Right renal pelvis (tissue), 4 donors: ENCODE data around the gene CPLANE2. TPM values are rescaled to one million over a fixed set of nuclear protein-coding genes. Genes with fewer than 3 reads are reported as not detected.
"Not testable (repeated sequence)": the region's sequence is repeated elsewhere in the genome, so short reads cannot be mapped to it uniquely, and the experiment has no call there.

Experiments
- DNase-seq, 4 donors: peaks; one replicate each; pipeline ENCODE4 v3.0.0-alpha.2; 2013; ENCODE audit warnings: low read depth in 4 of 4, low spot score in 3 of 4, missing footprints in 1 of 4
- polyA plus RNA-seq, 4 donors: library from polyadenylated mRNA; unstranded; fragments of 120-200 nt; gene quantifications; one replicate each; pipeline ENCODE4 v1.2.1, GENCODE V29; 2013; ENCODE audit not compliant: insufficient read length in 4 of 4

CPLANE2 gene
- polyA plus RNA-seq, 4 donors, result 4.0 to 7.6 (median 5.7) TPM

- DNase-seq, result no peak
Observed at GRCh38 chr1:16210581-16210980, 26.4 kb downstream of the CPLANE2 start.

DNA sequence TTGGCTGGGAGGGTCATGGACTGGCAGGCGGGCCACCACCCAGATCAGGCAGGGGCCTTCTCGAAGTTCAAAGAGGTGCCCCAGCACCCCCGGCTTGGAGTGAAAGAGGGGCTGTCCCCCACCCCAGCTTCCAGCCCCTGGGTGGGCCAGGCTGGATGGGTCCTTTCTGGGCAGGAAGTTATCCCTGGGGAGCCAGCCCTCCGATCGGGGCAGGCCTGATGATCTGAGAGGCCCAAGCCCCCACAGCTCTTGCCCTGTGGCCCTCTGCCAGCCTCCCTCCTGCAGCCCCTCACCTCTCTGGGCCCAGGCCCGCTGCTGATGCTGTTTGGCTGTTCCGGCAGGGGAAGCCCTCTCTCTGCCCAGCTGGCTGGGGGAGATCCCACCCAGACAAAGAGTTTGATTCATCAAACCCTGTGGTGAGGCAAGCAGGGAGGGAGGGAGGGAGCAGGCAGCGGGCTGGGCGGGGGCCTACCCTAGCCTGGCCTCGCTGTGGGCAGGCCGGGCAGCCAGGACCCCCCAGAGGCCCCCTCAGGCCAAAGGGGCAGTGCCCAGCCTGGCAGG lies 27.1 kb downstream of the CPLANE2 start:
- no peak for DNase-seq

DNA sequence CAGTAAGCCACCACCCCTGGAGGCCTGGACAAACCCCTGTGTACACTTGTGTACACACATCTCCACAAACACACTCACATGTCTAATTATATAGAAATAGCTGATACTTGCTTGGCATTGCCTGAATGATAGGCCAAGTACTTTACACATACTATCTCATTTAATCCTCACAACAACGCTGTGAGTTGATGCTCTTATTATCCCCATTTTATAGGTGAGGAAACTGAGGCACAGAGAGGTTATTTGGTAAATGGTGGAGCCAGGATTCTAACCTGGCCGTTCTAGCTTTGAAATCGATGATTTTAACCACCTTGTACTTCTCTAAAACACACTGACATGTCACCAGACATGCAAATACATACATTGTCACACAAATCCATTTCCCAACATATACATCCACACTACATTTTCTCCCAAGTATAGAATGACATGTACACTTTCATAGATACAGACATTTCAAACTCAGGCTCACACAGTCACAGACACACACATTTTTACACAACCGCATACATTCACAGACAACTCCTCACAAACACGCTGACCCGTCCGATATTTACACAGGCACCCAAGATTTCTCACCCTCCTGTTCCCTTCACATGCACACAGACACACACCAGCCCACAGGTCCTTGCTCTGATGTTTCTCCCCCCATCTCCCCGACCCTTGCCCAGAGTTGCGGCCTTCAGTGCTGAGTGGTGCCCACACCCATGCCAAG lies 27.7 kb downstream of the CPLANE2 start:
- no peak for DNase-seq

GRCh38 chr1:16208270-16208987 lies 28.6 kb downstream of the CPLANE2 start:
- no peak for DNase-seq

DNA sequence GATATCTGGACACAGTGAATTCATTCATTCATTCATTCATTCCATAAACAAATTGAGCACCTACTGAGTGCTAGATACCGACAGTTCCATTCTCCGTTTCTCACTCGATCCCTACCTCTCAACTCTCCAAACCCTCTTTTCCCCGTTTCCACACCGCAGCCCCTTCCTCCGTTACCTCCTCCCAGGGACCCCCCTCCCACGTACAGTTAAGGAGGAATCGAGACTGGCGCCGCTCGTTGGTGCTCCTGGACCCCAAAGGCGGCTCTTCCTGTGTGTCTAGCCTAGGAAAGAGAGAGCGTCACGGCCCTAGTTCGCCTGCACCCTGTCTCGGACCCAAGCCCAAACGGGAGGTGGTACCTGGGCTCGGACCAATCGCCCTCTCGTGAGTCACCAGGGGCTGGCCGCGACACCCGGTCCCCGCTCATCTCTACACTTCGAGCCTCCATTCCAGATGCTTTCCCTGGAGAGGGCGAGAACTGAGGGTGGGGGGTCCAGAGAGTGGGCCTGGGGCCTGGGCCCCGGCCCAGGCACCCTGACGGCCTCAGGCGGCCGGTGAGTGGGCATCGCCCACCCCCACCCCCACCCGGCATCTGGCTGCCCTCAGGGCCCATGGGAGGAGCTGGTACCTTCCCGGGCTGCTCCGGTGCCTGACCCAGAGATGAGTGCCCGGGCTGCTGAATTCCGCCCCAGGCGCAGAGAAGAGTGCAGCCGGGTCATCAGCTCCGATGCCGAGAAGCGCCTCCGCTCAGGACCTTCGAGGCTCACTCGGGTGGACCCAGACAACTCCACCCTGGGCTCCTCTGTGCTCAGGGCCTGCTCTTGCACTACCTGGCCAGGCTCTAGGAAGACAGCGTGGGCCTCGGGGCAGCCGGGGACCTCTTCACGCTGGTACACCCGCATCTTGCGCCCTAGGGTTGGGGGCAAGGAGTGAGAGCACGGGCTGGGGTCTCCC lies 29.4 kb downstream of the CPLANE2 start:
- no peak for DNase-seq

DNA sequence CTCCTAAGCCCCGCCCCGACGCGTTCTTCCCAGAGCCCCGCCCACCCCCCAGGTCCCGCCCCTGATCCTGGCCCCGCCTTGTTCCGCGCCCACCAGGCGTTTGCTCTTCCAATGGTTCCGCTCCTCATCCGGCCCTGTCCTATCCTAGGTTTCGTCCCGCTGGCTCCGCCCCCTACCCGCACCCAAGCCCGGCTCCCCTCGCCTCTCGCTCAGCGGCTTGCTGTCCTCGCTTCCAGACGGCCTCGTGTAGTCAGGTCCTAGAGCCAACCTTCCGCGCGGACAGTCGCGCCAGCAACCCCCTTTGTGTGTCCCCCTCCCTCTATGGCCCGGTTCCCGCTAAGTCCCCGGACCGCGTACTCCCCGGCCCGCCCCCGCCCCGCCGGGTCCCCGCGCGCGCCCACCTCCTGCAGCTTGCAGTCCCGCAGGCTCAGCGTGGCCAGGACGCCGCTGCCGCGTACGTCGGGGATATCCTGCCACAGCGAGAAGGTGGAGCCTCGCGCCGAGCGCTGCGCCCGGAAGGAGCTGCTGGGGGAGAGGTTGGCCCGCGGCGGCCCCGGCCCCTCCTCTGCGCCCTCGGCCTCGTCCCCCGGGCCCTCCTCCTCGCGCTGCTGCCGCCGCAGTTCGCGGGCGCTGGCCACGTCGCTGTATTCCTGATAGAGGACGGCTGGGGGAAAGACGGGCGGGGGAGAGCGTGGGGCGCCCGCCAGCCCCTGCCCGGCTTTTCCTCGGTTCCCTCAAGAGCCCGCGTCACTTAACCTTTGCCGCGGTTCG lies 30.3 kb downstream of the CPLANE2 start:
- peak; percentile 89 to 94 (median 94) for DNase-seq

GRCh38 chr1:16205891-16206546 lies 31.0 kb downstream of the CPLANE2 start:
- DNase-seq, result no peak

DNA sequence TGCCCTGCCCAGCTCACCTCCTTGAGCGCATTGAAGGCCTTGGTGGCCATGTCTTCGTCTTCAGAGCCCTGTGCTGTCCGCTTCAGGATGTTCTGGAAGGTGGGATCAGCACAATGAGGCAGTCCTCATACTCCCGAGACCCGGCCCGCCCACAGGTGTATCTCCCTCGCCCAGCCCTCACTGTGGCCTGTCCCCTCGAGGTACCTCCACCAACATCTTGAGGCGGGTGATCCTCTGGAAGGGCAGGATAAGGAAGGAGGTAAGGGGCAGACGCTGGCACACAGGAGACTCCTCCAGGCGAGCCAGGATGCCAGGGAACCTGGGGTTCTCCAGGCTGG lies 31.7 kb downstream of the CPLANE2 start:
- DNase-seq, result no peak

DNA sequence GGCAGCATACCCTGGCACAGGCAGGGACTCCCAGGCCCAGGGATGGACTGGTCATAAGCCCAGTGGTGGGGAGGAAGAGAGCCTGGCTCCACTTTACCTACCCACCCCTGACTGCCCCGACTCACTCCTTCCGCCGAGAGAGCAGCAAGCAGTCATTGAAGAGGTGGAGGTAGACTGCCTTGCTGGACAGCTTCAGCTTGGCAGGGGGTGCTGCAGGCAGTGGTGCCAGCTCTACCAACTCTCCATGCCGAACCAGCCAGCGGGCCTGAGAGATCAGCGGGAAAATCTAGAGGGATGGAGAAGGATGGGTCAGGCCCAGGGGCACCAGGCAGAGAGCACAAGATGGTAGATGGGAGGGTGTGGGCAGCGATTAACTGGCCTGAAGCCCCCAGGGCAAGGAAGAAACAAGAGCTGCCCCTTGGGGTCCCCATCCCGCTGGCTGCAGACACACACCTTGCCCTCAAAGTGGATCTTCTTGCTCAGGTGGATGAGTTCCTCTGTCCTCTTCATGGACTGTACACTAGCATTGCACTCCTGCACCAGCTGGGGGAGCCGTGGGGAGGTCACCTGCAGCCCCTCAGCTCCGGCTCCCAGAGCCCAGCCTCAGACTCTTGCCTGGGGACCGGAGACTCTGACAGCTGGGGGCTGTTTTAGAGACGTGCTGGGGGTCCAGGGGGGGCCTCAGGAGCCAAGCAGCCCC lies 32.2 kb downstream of the CPLANE2 start:
- no peak for DNase-seq

DNA sequence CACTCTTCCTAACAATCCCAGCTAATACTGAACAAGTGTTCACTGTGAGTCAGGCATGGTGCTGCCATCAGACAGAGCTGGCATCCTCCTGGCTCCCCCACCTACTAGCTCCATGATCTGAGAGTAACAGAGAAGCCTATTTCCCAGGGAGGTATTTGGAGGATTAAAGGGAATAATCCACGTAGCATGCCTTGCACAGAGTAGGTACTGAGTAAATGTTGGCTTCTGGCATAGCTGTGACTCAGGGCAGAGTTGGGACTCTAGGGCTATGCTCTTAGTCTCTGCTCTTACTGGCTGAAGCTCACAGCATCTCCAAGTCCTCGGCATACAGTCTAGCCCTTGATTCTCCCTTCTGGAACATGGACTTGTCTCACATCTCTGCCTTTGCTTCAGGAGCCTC lies 32.8 kb downstream of the CPLANE2 start:
- DNase-seq, result no peak

DNA sequence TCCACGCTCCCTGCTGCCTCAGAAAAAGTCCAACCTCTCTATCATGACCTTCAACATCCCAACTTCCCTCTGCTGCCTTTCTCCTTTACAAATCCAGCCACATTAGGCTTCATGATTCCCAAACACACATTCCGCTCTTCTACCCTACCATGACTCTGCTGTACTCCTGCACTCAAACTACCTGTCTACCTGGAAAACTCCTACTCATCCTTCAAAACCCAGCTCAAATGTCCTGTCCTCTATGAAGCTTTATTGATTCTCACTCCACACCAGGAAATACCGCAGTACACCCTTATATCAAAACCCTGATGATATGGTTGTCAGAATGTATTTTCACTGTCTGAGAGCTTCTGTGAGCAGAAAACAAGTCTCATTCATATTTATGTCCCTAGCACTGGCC lies 33.4 kb downstream of the CPLANE2 start:
- no peak for DNase-seq

DNA sequence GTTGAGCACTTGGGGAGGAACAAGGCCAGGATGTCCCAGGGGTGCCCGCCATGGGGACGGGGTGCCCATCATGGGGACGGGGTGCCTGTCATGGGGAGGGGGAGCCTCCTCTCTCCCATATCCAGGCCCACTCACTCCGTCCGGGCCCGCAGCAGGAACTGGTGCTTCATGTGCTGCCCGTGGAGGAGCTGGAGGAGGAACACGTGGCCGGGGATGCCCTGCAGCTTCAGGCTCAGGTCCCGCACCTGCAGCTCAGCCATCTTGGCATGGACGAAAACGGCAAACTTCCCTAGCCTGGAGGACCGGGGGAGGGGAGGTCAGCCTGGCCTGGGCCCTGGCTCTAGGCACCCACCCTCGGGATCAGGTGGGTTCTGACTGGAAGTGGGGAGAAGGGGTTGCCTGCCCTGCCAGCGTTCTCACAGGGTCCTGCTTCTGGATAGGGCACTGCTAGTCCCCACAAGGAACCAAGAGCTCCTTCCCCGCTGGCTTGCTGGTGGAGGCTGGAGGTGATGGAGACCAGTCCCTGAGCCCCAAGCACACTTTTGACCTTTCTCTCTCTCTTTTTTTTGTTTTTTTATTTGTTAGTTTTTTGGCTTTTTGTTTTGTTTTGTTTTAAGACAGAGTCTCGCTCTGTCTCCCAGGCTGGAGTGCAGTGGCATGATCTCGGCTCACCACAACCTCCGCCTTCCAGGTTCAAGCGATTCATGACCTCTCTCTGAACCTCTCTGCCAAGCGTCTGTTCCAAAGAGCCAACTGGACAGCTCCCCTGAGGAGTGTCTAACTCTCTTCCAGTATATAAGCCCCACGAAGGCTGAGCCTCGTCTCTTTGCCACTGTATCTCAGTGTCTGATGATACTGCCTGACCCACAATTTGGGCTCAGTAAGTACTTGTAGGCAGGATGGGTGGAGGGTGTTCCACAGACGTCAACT lies 34.4 kb downstream of the CPLANE2 start:
- no peak for DNase-seq

GRCh38 chr1:16199700-16200099 lies 37.3 kb downstream of the CPLANE2 start:
- no peak for DNase-seq

GRCh38 chr1:16199157-16199501 lies 37.9 kb downstream of the CPLANE2 start:
- no peak for DNase-seq

- DNase-seq, result no peak
Observed at GRCh38 chr1:16198444-16199156, 38.4 kb downstream of the CPLANE2 start.

DNA sequence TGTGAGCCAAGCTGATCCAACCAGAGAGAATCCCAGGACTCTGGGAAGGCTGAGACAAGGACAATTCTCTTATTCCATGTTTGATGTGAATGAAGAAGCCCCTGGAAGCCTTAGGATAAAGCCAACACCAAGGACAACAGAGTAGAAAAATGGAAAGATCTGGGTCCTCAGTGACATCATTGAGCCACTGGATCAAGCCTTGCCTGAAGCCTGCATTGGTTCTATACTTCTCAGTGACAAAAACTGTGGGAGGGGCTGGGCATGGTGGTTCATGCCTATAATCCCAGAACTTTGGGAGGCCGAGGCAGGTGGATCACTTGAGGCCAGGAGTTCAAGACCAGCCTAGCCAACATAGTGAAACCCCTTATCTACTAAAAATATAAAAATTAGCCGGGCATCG lies 40.1 kb downstream of the CPLANE2 start:
- no peak for DNase-seq

DNA sequence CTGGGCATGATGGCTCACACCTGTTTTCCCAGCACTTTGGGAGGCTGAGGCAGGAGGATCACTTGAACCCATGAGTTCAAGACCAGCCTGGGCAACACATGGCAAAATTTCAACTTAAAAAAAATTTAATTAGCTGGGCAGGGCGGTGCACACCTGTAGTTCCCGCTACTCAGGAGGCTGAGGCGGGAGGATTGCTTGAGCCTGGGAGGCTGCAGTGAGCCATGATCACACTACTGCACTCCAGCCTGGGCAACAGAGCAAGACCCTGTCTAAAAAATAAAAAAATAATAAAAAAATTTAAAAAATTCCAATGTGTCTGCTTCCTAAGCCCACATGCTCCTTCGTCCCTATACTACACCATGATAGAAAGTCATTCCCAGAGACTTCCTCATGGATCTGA lies 40.8 kb downstream of the CPLANE2 start:
- not testable (repeated sequence) for DNase-seq

- no peak for DNase-seq
Observed at GRCh38 chr1:16195518-16195905, 41.5 kb downstream of the CPLANE2 start.
